ENCODE data around the gene IZUMO4.
"Not testable (repeated sequence)": the region's sequence is repeated elsewhere in the genome, so short reads cannot be mapped to it uniquely, and the experiment has no call there.

The IZUMO4 gene

DNA sequence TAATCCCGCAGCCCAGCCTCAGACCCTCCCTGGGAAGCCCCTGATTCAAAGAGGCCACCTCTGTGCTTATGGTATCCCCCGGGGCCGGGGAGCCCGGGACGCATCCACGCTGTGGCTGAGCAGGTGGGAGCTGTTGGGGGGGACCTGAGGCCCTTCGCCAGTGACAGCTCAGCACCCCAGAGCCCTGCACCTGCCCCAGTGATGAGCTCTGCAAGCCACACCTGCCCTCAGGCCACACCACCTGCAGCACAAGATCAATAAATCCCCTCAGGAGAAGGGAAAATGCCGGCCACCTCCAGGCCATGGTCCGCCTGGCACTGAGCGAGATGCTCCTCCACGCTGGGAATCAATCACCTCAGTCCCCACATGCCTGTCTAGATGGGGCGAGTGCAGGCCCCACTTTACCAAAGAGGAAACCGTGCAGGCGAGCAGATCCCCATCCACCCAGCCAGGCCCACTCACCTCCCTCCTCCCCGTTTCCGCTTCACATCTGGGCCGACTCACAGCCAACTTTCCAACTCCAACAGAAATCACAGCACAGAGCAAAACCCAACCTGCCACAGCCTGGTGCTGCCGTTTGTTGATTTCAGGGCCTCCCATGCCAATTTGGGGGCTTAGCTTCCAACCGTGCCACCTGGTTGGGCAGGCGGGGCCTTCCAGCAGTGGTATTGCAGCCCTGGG lies 13.4 kb upstream of the IZUMO4 start:
- intact Hi-C loops (cut with micrococcal nuclease): loop anchor here (2.0 kb wide), 1 partner anchor 13 kb away; the partner anchor contains the start of genes IZUMO4 and MOB3A
- H3K4me1 Mint-ChIP-seq (ENCODE audit: low read depth): peaks cover 85% of the 10 kb centered on the region
- peak overlapping the region; percentile 68 for H3K4me3 Mint-ChIP-seq
- H3K36me3 Mint-ChIP-seq (ENCODE audit: low read depth): peaks cover 83% of the 10 kb centered on the region
- no peaks in the 10 kb centered on the region for H3K27me3 Mint-ChIP-seq
- H3K9me3 Mint-ChIP-seq: no peaks in the 10 kb centered on the region
- peak overlapping the region; percentile 100 for H3K27ac Mint-ChIP-seq

DNA sequence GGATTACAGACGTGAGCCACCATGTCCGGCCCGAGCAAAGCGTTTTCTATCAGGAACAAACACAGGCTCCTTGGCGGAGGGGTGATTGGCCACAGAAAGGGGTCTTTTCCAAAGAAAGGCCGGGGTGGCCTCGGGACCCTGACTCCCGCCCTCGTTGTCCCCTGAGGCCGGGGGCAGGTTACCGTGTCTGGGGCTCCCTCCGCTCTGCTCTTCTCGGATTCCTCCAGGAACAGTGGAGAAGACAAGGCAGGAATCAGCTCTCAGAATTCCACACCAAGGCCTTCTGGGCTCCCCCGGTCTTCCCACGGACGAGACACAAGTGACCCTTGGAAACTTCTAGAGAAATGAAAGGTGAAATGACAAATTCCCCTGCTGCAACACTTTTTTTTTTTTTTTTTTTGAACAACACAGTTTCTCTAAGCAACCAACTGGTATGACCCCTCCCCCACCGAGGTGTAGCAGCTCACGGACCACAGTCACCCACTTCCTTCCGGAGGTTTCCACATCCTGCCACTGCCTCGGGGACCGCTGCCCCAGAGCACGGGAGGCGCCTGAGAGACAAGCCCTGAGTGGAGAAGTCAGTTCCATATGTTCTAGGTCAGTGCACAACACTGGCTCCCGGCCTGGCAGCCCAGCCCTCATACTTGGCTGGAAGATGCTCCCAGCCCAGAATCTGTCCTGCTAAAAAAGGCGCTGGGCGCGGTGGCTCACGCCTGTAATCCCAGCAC lies 11.6 kb upstream of the IZUMO4 start:
- intact Hi-C loops (cut with micrococcal nuclease): no loop called here
- peaks cover 81% of the 10 kb centered on the region for H3K36me3 Mint-ChIP-seq (ENCODE audit: low read depth)
- peak overlapping the region; percentile 100 for H3K27ac Mint-ChIP-seq
- H3K9me3 Mint-ChIP-seq: no peaks in the 10 kb centered on the region
- no peaks in the 10 kb centered on the region for H3K27me3 Mint-ChIP-seq
- peak overlapping the region; percentile 68 for H3K4me3 Mint-ChIP-seq
- peaks cover 90% of the 10 kb centered on the region for H3K4me1 Mint-ChIP-seq (ENCODE audit: low read depth)

DNA sequence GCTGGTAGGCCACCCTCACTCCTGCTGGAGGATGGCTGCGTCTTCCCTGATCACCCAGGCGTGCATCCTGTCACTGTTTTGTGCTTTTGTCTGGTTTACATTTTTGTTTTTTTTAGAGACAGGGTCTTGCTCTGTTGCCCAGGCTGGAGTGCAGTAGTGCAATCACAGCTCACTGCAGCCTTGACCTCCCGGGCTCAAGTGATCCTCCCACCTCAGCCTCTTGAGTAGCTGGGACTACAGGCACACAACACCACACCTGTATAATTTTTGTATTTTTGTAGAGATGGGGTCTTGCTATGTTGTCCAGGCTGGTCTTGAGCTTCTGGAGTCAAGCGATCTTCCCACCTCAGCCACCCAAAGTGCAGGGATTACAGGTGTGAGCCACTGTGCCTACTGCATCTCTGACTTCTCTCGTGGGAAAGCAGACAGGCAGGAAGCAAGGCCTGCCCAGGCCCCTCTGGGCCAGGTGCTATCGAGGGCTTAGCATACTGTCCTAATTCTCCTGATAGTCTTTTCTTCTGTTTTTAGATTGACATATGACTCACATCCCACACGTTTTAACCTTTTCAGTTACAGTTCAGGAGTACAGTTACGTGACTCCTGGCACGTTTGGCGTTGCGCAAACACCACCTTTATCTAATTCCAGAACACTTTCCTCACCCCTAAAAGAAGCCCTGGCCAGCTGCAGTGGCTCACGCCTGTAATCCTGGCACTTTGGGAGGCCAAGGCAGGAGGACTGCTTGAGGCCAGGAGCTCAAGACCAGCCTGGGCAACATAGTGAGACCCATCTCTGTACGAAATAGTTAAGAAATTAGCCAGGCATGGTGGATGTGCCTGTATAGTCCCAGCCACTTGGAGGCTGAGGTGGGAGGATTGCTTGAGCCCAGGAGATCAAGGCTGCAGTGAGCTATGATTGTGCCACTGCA lies 9.8 kb upstream of the IZUMO4 start:
- Mint-ChIP-seq H3K27ac (peak overlapping the region; percentile 100), H3K36me3 (ENCODE audit: low read depth) (peaks cover 71% of the 10 kb centered on the region), H3K4me3 (peak overlapping the region; percentile 7), H3K4me1 (ENCODE audit: low read depth) (peaks cover 89% of the 10 kb centered on the region)
- H3K9me3 Mint-ChIP-seq; intact Hi-C loops (cut with micrococcal nuclease); H3K27me3 Mint-ChIP-seq: not testable (repeated sequence)

DNA sequence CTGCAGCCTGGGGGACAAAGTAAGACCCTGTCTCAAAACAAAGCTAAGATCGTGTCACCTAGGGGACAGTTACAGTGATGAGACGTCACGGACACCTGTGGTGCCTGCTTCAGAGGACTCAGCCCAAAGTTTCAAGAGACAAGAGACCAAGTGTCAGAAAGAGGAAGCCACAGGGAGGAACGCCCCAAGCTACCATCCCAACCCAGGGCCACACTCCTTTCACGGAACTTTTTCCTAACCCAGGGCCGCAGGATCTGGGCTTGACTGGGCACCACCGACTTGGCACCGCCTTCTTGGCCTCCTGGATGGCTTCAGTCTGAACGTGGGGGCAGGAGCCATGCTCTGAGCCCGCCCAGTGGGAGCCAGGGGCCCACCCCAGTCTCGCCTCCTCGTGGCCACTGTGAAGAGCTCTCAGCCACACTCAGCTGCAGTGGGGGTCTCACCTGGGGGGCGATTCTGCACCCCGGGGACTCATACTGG lies 9.1 kb upstream of the IZUMO4 start:
- no peaks in the 10 kb centered on the region for H3K9me3 Mint-ChIP-seq
- peak overlapping the region; percentile 7 for H3K4me3 Mint-ChIP-seq
- intact Hi-C loops (cut with micrococcal nuclease): no loop called here
- H3K27me3 Mint-ChIP-seq: no peaks in the 10 kb centered on the region
- peaks cover 66% of the 10 kb centered on the region for H3K36me3 Mint-ChIP-seq (ENCODE audit: low read depth)
- H3K4me1 Mint-ChIP-seq (ENCODE audit: low read depth): peaks cover 88% of the 10 kb centered on the region
- peak overlapping the region; percentile 100 for H3K27ac Mint-ChIP-seq

DNA sequence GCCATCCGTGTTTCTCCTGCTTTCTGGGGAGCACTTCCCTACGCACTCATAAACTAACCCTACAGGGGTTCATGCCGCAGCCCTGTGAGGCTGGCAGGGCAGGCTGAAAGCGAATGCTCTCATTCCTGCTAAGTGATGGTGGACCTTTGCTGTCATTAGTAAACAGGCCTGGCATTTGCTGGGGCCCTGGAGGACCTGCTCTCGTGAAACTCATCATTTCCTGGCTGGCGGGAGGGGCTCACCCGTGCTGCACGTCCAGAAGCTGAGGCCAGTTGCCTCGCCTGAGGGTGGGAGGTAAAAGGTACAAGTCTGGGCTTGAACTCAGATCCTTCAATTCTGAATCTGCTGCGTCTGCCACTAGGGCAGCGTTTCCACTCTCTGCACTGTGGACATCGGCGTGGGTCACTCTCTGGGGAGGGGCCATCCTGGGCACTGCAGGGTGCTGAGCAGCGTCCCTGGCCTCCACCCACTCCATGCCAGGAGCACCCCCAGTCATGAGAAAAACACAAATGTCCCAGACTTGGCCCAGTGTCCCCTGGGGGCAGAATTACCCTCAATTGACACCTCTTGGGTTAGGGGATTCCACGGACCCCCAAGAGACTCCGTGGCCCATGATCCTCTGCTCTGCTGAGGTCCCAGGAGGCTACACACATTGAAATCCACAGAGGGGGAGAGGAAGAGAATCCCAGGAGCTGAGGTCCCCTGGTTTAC lies 7.6 kb upstream of the IZUMO4 start:
- Mint-ChIP-seq H3K27me3 (no peaks in the 10 kb centered on the region), H3K9me3 (no peaks in the 10 kb centered on the region), H3K4me1 (ENCODE audit: low read depth) (peaks cover 87% of the 10 kb centered on the region), H3K27ac (peak overlapping the region; percentile 100), H3K4me3 (no peak overlapping the region), H3K36me3 (ENCODE audit: low read depth) (peaks cover 67% of the 10 kb centered on the region)
- intact Hi-C loops (cut with micrococcal nuclease): no loop called here

DNA sequence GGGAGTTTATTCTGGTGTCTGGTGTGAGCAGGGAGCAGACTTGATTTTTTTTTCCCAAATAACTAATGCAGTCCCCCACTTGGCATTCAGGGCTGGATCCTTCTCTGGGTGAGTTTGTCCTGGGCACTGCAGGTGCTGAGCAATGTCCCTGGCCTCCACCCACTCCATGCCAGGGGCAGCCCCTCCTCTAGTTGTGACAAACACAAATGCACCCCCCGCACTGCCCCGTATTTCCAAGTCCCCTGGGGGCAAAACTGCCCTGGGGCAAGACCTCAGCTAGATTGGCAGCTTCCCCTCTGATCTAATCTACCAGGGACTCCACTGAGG lies 7.0 kb upstream of the IZUMO4 start:
- Mint-ChIP-seq H3K36me3 (ENCODE audit: low read depth) (peaks cover 72% of the 10 kb centered on the region), H3K27ac (peak overlapping the region; percentile 100), H3K4me1 (ENCODE audit: low read depth) (peaks cover 87% of the 10 kb centered on the region), H3K9me3 (no peaks in the 10 kb centered on the region), H3K4me3 (peak overlapping the region; percentile 74), H3K27me3 (no peaks in the 10 kb centered on the region)
- intact Hi-C loops (cut with micrococcal nuclease): no loop called here

DNA sequence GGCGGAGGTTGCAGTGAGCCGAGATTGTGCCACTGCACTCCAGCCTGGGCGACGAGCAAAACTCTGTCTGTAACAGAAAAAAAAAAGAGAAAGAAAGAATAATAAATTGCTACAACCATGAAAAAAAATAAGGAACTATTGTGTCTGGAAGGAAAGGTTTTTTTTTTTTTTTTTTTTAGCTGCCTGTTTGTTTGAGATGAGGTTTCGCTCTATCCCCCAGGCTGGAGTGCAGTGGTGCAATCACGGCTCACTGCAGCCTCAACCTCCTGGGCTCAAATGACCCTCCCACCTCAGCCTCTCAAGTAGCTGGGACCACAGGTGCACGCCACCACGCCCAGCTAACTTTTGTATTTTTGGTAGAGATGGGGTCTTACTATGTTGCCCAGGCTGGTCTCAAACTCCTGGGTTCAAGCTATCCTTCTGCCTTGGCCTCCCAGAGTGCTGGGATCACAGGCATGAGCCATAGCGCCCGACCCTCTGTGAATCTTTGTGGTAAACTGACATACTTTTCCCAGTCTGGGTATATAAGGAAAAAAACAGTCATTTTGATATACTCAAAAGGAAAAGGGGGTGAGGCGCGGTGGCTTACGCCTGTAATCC lies 4.7 kb upstream of the IZUMO4 start:
- H3K9me3 Mint-ChIP-seq; intact Hi-C loops (cut with micrococcal nuclease); H3K27me3 Mint-ChIP-seq: not testable (repeated sequence)
- H3K36me3 Mint-ChIP-seq (ENCODE audit: low read depth): peaks cover 73% of the 10 kb centered on the region
- peak overlapping the region; percentile 99 for H3K4me3 Mint-ChIP-seq
- peaks cover 80% of the 10 kb centered on the region for H3K4me1 Mint-ChIP-seq (ENCODE audit: low read depth)
- H3K27ac Mint-ChIP-seq: peak overlapping the region; percentile 100

DNA sequence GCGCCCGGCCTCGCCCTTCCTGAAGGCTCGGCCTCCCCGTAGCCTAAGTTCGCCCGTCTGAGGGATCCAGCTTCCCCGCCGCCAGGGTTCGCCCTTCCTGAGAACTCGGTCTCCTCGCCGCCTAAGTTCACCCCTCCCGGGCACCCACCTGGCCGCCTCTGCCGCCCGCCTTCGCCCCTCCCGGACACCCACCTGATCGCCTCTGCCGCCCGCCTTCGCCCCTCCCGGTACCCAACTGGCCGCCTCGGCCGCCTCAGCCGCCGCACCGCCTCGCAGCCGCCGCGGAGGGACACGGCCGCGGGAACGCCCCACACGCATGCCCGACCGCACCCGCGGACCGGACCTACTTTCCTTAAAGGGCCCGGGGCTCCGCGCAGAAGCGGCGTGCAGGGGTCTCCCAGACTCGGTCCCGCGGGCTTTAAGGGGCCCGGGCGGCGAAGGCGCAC lies 658 bp upstream of the IZUMO4 start, which contains the start of gene MOB3A:
TSS of gene MOB3A (minus strand) at position 293 of the 446 bp plus-strand sequence. CDS start 17,766 bp downstream, outside the sequence.
- Mint-ChIP-seq H3K9me3 (no peaks in the 10 kb centered on the region), H3K27ac (peak within 1 kb of the TSS; percentile 100), H3K4me1 (ENCODE audit: low read depth) (peaks cover 58% of the 10 kb centered on the region), H3K4me3 (peak within 1 kb of the TSS; percentile 99), H3K36me3 (ENCODE audit: low read depth) (peaks cover 70% of the 10 kb centered on the region), H3K27me3 (no peaks in the 10 kb centered on the region)
- intact Hi-C loops (cut with micrococcal nuclease): loop anchor here (2.0 kb wide), 1 partner anchor 13 kb away; no protein-coding TSS in a partner anchor

DNA sequence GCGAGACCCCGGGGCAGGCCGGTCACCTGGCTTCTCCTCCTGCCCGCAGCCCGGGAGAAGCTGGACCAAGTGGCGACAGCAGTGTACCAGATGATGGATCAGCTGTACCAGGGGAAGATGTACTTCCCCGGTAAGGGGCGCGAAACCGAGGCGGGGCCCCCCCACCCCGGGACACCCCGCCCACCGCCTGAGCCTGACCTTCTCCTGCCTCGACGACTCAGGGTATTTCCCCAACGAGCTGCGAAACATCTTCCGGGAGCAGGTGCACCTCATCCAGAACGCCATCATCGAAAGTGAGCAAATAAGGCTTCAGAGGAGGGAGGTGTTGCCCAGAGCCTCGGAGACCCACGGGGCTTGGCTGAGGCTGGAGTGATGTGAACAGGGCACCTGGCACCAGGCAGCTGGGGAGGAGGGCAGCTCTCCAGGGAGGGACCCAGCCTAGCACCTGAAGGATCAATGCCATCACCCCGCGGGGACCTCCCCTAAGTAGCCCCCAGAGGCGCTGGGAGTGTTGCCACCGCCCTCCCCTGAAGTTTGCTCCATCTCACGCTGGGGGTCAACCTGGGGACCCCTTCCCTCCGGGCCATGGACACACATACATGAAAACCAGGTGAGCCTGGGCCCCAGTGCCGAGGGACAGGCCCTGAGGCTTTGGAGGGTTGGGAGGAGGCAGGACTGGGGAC lies 629 bp downstream of the IZUMO4 start:
- Mint-ChIP-seq H3K4me3 (peak overlapping the region; percentile 69), H3K4me1 (ENCODE audit: low read depth) (peaks cover 49% of the 10 kb centered on the region), H3K36me3 (ENCODE audit: low read depth) (peaks cover 82% of the 10 kb centered on the region), H3K9me3 (no peaks in the 10 kb centered on the region), H3K27ac (peak overlapping the region; percentile 100), H3K27me3 (no peaks in the 10 kb centered on the region)
- intact Hi-C loops (cut with micrococcal nuclease): loop anchor here (2.0 kb wide), 1 partner anchor 15 kb away; no protein-coding TSS in a partner anchor

DNA sequence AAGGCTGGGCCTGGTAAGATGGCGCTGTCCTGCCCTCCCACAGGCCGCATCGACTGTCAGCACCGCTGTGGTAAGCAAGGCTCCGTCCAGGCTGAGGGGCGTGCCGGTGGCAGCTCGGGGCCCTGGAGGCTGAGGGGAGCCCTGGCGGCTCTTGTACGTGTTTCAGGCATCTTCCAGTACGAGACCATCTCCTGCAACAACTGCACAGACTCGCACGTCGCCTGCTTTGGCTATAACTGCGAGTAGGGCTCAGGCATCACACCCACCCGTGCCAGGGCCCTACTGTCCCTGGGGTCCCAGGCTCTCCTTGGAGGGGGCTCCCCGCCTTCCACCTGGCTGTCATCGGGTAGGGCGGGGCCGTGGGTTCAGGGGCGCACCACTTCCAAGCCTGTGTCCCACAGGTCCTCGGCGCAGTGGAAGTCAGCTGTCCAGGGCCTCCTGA lies 1.2 kb downstream of the IZUMO4 start:
- Mint-ChIP-seq H3K27ac (peak overlapping the region; percentile 100), H3K27me3 (no peaks in the 10 kb centered on the region), H3K4me3 (no peak overlapping the region), H3K36me3 (ENCODE audit: low read depth) (peaks cover 84% of the 10 kb centered on the region), H3K4me1 (ENCODE audit: low read depth) (peaks cover 44% of the 10 kb centered on the region), H3K9me3 (no peaks in the 10 kb centered on the region)
- intact Hi-C loops (cut with micrococcal nuclease): loop anchor here (2.0 kb wide), 1 partner anchor 15 kb away; no protein-coding TSS in a partner anchor

DNA sequence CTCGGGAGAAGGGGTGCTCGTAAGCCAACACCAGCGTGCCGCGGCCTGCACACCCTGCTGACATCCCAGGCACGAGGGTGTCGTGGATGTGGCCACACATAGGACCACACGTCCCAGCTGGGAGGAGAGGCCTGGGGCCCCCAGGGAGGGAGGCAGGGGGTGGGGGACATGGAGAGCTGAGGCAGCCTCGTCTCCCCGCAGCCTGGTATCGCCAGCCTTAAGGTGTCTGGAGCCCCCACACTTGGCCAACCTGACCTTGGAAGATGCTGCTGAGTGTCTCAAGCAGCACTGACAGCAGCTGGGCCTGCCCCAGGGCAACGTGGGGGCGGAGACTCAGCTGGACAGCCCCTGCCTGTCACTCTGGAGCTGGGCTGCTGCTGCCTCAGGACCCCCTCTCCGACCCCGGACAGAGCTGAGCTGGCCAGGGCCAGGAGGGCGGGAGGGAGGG lies 2.4 kb downstream of the IZUMO4 start:
- H3K27ac Mint-ChIP-seq: no peak overlapping the region
- no peaks in the 10 kb centered on the region for H3K27me3 Mint-ChIP-seq
- no peaks in the 10 kb centered on the region for H3K9me3 Mint-ChIP-seq
- intact Hi-C loops (cut with micrococcal nuclease): no loop called here
- H3K4me1 Mint-ChIP-seq (ENCODE audit: low read depth): peaks cover 33% of the 10 kb centered on the region
- H3K4me3 Mint-ChIP-seq: no peak overlapping the region
- peaks cover 84% of the 10 kb centered on the region for H3K36me3 Mint-ChIP-seq (ENCODE audit: low read depth)

DNA sequence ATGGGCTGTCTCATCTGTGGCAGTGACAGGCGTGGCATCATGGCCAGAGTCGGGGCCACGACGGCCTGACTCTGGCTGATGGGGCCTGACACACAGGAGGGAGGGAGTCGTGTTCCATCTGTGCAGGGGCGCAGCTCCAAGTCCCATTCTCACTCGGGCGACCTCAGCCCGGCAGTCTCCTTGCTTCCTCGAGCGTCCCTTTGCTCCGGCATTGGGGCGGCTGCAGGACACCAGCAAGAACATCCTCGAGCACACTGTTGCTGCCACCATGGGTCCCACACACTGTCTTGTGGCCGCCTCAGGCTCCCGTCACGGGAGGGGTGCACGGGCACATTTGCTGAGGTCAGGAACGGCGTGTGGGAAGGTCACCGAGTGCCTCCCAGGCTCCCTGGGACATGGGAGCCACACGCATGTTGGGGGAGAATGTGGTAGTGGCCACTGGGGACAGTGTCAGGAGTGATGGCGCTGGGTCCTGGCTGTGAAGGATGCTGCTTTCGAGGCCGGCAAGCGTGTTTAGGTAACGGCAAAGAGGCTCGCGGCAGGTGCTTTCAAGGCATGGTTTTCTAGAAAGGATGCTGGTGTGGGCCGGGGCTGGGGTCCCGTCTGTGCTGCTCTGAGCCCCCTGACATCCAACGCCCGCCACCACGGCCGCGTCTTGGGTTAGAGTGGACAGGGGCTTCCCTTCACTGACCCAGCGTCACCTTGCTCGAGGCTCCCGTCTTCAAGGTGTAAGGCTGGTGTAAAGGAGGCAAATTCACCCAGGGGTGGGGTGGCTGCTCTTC lies 3.4 kb downstream of the IZUMO4 start:
- Mint-ChIP-seq H3K27me3 (no peaks in the 10 kb centered on the region), H3K4me3 (no peak overlapping the region), H3K27ac (no peak overlapping the region), H3K9me3 (no peaks in the 10 kb centered on the region), H3K4me1 (ENCODE audit: low read depth) (peaks cover 23% of the 10 kb centered on the region), H3K36me3 (ENCODE audit: low read depth) (peaks cover 84% of the 10 kb centered on the region)
- intact Hi-C loops (cut with micrococcal nuclease): no loop called here

Data from dendritic cell treated with granulocyte-macrophage colony-stimulating factor and Interleukin-4, amounts not matched to agents 40 ng/mL and 50 ng/mL, for 4 days (primary cell).